Smooth muscle cell of the coronary artery (primary cell): ENCODE data around the gene RBFA. TPM values are rescaled to one million over a fixed set of nuclear protein-coding genes. Genes with fewer than 3 reads are reported as not detected.

Experiments used
- total RNA-seq: library from RNA; depleted of rRNA; stranded (reverse); fragments of >200 nt; gene quantifications from 2 replicates; pipeline ENCODE4 v1.2.3, GENCODE V29; 2014; ENCODE audit warnings: low replicate concordance

RBFA gene
- 24.8 and 26.8 TPM in 2 replicates for total RNA-seq

GRCh38 chr18:80034068-80034851, at the start of gene RBFA:
RBFA (plus strand) TSS chr18:80034434; CDS start chr18:80034496, 62 bp downstream.

GRCh38 chr18:79988451-79989194, 45.6 kb upstream of the RBFA start, which contains the start of gene TXNL4A:
TXNL4A (minus strand) TSS chr18:79988563; CDS start chr18:79988392, 171 bp downstream.

Other genes starting within 250 kb of the RBFA start
- gene KCNG2, start 236.5 kb upstream of the RBFA start, total RNA-seq, result 0.12 TPM in 1 of 2 replicates, not detected in the other
- gene SLC66A2, start 82.8 kb upstream of the RBFA start, total RNA-seq, result 31.1 and 47.4 TPM in 2 replicates
- 2.7 and 3.0 TPM in 2 replicates for gene HSBP1L1, start 69.8 kb upstream of the RBFA start, total RNA-seq
- 85.2 and 92.6 TPM in 2 replicates for gene TXNL4A, start 45.9 kb upstream of the RBFA start, total RNA-seq
- 4.8 and 10.6 TPM in 2 replicates for gene ADNP2, start 74.8 kb downstream of the RBFA start, total RNA-seq
- 0.75 and 2.3 TPM in 2 replicates for gene PARD6G, start 213.1 kb downstream of the RBFA start, total RNA-seq